NT2/D1 (cell line): ENCODE results near the gene LETMD1.

ENCODE experiments used
- SUZ12 ChIP-seq: IDR thresholded peaks from 2 replicates; pipeline ENCODE4 v1.6.1; 2011; ENCODE audit not compliant: insufficient read length, insufficient read depth; ENCODE audit errors: extremely low read depth
- ZNF274 ChIP-seq: IDR thresholded peaks from 2 replicates; pipeline ENCODE4 v1.6.1; 2011; ENCODE audit warnings: mild to moderate bottlenecking, low read depth, low read length

GRCh38 chr12:51049525-51049924 is 1.4 kb downstream of the LETMD1 start:
- no peak for TF ChIP-seq ZNF274
- TF ChIP-seq SUZ12 = no peak
